Urothelium cell line (cell line): ENCODE data around the gene CAPN1.
"Not testable (repeated sequence)": the region's sequence is repeated elsewhere in the genome, so short reads cannot be mapped to it uniquely, and the experiment has no call there.

ENCODE experiments used
- DNase-seq: peaks from one replicate; pipeline ENCODE4 v3.0.0; 2011; ENCODE audit warnings: low spot score, mixed read lengths
- FAIRE-seq: peaks from 2 replicates; lab custom pipeline; 2011; peaks lifted over from hg19 to GRCh38; lab: Jason Lieb, UNC

Gene CAPN1

GRCh38 chr11:65248184-65248710 is 66.5 kb downstream of the CAPN1 start:
- DNase-seq, FAIRE-seq: not testable (repeated sequence)

GRCh38 chr11:65251476-65251875 is 69.7 kb downstream of the CAPN1 start:
- DNase-seq (no peak), FAIRE-seq (no peak)

GRCh38 chr11:65254724-65255123 is 73.0 kb downstream of the CAPN1 start:
- no peak for FAIRE-seq

GRCh38 chr11:65258988-65259387 is 77.3 kb downstream of the CAPN1 start:
- FAIRE-seq (no peak), DNase-seq (no peak)

More at GRCh38 chr11:65254724-65255123, 73.0 kb downstream of the CAPN1 start:
- DNase-seq: no peak

GRCh38 chr11:65260302-65260701 is 78.6 kb downstream of the CAPN1 start:
- FAIRE-seq (no peak), DNase-seq (no peak)

- no peak for DNase-seq
- no peak for FAIRE-seq
Observed at GRCh38 chr11:65260756-65261590, 79.2 kb downstream of the CAPN1 start.
